8988T (cell line): ENCODE measurements around the gene CYP2A7.
"Not testable (repeated sequence)": the region's sequence is repeated elsewhere in the genome, so short reads cannot be mapped to it uniquely, and the experiment has no call there.

Experiments
- DNase-seq: peaks from one replicate; pipeline ENCODE4 v3.0.0; 2011

CYP2A7 gene

DNA sequence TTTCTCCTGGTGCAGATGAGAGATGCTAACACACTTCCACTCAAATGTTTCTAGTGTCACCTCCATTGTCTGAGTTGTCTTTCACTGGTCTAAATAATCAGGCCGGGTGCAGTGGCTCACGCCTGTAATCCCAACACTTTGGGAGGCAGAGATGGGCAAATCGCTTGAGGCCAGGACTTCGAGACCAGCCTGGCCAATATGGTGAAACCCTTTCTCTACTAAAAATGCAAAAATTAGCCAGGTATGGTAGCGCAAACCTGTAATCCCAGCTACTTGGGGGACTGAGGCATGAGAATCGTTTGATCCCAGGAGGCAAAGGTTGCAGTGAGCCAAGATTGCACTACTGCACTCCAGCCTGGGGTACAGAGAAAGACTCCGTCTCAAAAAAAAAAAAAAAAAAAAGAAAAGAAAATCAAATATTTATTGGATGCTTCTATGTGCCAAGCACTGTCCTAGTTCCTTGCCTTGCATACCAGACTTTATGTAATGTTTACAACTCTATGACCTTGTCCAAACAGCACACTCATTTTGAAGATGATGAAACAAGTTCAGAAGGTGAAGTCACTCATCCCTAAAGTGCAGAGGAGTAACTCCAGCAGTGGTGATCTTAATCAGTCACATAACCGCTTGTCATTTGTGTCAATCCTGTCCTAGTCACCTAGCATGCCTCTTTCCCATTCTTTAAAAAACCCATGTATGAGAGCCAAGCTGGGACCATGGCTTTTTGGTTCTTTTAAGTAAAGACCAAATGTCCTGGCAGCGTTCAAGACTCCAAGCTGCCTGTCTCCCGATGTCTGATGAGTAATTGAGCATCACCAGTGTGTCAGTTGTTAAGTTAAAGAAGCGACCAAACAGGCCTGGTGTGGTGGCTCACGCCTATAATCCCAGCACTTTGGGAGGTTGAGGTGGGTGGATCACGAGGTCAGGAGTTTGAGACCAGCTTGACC, 15.1 kb upstream of the CYP2A7 start:
- not testable (repeated sequence) for DNase-seq

DNA sequence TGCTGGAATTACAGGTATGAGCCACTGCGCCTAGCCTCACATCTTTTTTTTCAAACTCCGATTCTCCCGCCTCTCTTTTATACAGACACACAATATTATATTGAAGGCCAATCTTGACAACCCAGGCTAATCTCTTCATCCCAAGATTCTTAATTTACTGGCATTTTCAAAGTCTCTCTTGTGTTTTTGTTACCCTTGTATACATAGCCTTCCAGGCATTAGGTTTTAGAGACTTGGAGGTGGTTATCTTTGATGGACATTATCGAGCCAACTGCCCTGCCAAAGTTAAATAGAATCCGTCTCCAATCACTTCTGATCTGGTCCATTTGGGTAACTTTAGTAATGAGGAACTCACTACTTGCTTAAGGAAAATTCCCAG, 14.4 kb upstream of the CYP2A7 start:
- DNase-seq = no peak

DNA sequence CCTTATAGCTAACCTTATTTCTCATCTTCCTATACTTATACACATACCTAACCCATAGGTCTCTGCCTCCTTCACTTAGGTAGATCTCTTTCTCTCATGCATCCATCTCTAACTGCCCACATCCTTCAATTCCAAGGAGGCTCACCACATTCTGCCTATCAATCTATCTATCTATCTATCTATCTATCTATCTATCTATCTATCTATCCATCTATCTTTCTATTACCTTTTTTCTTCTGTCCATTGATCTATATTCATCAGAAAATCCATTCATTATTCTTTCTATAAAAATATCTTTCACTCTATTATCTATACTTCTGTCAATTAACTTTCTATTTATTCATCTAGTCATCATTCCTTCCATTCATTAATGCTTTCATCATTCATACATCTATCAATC, 11.1 kb upstream of the CYP2A7 start:
- no peak for DNase-seq

DNA sequence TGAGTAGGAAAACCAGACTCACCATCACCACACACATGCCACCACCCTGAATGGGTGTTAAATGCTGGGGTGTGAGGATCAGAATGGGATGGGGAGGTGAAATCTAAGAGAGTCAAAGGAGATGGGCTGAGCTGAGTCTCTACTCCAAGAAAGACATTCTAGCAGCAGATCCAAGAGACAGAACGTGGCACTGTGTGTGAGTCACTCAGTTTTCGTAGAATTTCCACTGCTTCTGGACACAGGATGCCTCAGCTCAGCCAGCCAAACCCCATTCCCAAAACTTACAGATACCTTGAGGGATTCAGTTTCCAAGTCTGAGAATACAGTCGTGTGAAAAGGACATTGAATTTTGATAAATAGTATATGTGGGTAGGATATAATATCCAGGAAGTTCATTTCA, 7.3 kb upstream of the CYP2A7 start:
- DNase-seq = no peak

DNA sequence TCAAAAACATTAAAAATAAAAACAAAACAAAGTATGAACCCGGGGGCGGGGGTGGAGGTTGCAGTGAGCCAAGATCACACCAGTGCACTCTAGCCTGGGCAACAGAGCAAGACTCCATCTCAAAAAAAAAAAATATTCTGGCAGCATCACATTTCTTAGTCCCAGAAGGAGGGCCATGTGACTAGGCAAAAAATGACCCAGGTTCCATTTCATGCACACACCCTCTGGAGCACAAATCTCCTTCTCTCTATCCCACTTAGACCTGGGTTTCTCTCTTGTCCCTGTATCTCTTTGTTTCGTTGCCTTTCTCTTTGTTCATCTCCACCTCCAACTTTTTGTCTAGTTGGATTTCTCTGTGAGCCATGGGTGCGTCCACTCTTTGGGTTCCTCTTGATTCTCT, 6.2 kb upstream of the CYP2A7 start:
- no peak for DNase-seq

DNA sequence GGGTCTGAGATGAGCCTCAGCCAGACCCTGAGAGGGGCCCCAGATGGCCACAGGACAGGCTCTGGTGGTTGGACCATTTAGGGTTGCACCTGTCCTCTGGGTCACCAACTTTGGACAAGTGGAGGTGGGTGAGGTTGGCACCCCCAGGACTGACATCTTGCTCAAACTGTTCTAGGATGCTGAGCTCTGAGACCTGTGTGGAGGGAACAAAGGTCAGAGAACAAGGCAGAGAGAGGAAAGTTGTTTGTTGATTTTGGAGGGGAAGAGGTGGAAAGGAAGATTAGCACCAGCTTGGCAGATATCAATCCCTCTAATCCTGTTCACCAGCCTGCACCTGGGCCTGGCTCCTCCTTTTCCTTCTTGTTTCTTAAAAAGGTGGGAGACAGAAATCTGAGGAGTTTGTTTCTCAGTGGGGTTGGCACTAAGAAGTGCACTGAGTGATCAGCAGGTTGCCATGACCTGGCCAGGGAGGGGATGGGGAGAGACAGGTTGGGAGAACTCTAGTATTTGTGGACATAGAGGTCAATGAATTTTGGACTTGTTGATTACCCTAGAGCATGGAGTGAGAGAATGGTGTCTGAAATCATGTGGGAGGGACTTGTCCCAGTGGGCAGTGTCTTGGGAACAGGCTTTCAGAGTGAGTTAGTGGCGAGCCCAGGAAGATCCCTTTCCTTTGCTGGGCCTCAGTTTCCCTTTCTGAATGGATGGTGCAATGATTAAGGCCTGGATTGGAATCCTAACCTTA, 2.3 kb upstream of the CYP2A7 start:
- DNase-seq = not testable (repeated sequence)

DNA sequence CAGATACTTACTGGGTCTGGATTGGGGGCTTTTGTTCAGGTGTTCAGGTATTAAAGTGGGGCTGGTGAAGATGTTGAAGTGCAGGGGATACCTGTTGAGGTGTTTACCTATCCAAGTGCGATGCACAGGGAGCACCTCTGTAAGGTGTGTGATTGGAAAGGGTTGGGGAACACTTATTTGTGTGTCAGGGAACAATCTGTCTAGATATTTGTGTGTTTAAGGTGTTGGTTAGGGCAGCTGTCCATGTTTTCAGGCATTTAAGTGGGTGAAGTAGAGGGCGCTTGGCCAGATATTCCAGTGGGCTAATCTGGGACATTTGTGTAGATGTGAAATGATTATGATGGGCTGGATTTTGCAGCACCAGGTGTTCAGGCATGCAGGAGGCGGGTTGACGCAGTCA, 2.7 kb downstream of the CYP2A7 start:
- not testable (repeated sequence) for DNase-seq

DNA sequence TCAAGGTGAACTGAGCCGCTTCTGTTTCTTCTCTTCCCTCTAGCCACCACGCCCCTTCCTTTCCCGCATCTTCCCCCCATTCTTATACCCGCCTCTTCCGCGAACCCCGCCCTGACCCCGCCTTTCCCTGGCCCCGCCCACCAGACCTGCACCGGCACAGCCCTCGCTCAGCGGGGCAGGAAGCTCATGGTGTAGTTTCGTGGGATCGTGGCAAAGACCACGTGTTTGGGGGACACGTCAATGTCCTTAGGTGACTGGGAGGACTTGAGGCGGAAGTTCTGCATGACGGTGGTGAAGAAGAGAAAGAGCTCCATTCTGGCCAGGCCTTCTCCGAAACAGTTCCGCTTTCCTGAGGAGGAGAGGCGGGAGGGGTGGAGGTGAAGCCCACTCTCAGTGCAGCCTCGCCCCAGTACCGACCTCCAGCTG, 6.5 kb downstream of the CYP2A7 start:
- DNase-seq = not testable (repeated sequence)

DNA sequence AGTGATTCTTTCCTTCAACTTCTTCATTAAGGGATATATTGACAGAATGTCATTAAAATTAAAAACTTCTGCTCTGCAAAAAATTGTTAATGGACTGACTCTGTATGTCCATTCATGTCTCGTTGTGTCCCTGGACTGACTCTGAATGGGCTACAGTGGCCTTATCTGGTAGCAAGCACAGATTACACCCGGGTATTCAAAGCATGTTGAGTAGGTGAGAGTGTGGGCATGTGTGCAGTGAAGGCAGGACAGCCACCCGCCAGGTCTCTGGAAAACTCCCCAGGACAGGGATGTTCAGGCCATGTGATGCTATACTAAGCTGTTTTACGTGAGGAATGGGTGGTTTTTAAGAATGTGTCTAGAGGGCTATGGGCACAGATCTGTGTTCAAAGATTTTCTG, 7.2 kb downstream of the CYP2A7 start:
- DNase-seq = not testable (repeated sequence)

DNA sequence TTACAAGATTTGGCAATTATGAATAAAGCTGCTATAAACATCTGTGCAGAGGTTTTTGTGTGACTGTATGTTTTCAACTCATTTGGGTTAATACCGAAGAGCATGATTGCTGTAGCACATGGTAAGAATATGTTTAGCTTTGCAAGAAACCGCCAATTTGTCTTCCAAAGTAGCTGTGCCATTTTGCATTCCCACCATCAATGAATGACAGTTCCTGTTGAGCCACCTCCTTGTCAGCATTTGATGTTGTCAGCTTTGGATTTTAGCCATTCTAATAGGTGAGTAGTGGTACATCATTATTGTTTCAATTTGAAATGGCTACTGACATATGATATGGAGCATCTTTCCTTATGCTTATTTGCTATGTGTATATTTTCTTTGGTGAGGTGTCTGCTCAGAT, 8.2 kb downstream of the CYP2A7 start:
- not testable (repeated sequence) for DNase-seq

DNA sequence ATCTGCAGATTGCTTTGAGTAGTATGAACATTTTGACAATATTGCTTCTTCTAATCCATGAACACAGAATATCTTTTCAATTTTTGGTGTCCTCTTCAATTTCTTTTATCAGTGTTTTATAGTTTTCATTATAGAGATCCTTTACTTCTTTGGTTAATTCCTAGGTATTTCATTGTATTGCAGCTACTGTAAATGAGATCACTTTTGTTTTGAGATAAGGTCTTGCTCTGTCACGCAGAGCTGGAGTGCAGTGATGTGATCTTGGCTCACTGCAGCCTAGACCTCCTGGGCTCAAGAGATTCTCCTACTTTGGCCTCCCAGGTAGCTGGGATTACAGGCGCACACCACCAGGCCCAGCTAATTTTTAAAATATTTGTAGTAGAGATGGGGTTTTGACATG, 9.8 kb downstream of the CYP2A7 start:
- no peak for DNase-seq

DNA sequence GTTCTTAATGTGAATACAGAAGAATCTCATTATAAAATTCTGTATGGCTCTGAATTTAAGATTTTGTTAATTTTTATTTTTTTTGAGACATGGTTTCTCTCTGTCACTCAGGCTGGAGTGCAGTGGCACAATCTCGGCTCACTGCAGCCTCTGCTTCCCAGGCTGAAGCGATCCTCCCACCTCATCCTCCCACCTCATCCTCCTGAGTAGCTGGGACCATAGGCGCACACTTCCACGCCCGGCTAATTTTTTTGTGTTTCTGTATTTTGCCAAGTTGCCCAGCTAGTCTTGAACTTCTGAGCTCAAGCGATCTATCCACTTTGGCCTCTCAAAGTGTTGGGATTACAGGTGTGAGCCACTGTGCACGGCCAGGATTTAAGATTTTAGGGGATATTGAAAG, 14.3 kb downstream of the CYP2A7 start:
- DNase-seq = no peak

DNA sequence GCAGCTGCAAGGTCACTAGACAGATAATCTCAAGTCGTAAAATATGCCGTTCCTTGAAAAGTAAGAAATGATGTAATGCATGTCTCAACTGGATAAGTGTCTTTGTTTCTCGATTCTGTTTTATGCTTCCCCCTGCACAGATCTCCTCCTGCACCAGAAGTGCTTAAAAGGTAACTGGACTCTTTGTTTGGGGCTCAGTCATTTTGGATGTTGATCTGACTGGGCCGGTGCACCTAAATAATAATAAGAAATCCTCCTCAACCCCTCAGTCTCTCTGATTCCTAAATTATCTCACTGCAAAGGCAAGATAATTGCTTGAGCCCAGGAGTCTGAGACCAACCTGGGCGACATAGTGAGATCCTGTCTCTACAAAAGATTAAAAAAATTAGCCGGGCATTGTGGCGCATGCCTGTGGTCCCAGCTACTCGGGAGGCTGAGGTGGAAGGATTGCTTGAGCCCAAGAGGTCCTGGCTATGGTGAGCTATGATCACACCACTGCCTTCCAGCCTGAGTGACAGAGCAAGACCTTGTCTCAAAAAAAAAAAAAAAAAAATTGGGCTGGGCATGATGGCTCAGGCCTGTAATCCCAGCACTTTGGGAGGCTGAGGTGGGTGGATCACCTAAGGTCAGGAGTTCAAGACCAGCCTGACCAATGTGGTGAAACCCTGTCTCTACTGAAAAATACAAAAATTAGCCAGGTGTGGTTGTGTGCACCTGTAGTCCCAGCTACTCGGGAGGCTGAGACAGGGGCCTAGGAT, 17.1 kb downstream of the CYP2A7 start:
- not testable (repeated sequence) for DNase-seq

DNA sequence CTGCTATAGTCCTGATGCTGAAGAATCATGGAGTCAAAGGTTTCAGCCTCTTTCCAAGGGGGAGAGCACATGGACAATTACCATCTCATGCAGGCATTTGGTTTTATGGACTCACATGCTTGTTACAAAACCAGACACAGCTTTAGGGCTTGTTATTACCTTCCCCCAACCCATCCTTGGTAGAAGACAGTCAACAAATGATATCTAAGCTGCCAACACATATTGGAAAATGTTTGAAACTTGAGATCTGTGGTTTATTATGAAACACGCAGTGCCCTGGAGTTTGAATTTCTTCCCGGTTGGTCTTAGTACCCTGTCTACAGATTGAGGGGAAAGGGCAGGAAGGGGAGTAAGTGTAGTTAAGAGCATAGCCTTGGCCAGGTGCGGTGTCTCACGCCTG, 19.2 kb downstream of the CYP2A7 start:
- DNase-seq = no peak

DNA sequence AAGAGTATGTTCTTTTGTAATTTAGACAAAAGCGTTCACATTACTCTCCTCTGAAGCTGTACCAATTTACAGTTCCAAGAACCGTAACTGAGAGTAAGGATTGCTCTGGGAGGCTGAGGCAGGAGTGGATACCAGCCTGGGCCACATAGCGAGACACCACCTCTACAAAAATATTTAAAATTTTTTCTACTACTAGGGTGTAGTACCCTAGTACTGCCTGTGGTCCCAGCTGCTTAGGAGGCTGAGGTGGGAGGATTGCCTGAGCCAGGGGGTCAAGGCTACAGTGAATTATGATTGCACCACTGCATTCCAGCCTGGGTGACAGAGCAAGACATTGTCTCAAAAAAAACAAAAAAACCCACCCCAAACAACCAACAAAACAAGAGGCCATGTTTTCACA, 19.7 kb downstream of the CYP2A7 start:
- DNase-seq = no peak

DNA sequence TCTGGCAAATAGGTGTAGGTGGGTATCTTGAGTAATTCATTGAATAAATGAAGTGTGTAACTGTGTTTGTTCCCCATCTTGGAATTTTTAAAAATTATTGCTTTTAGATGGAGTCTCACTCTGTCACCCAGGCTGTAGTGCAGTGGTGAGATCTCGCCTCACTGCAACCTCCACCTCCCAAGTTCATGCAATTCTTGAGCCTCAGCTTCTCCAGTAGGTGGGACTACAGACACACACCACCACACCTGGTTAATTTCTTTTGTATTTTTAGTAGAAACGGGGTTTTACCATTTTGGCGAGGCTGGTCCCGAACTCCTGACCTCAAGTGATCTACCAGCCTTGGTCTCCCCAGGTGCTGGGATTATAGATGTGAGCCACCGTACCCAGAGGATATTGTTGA, 23.9 kb downstream of the CYP2A7 start:
- DNase-seq = no peak

DNA sequence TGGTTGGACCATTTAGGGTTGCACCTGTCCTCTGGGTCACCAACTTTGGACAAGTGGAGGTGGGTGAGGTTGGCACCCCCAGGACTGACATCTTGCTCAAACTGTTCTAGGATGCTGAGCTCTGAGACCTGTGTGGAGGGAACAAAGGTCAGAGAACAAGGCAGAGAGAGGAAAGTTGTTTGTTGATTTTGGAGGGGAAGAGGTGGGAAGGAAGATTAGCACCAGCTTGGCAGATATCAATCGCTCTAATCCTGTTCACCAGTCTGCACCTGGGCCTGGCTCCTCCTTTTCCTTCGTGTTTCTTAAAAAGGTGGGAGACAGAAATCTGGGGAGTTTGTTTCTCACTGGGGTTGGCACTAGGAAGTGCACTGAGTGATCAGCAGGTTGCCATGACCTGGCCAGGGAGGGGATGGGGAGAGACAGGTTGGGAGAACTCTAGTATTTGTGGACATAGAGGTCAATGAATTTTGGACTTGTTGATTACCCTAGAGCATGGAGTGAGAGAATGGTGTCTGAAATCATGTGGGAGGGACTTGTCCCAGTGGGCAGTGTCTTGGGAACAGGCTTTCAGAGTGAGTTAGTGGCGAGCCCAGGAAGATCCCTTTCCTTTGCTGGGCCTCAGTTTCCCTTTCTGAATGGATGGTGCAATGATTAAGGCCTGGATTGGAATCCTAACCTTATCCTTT, 29.4 kb downstream of the CYP2A7 start:
- DNase-seq = not testable (repeated sequence)

DNA sequence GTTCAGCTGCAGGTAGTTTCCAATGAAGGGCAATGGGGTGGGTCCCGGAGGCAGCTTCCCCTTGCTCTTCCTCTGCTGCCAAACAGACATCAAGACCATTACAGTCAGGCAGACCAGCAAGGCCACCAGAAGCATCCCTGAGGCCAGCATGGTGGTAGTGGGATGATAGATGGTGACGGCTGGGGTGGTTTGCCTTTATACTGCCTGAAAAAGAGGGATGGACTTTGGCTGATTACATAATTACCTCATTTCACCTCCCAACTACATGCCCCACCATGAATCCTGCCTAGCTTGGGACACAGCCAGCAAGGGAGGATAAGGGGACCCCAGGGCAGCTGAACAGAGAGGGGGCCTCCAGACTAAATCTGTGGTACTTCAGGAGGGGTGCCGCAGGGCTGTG, 31.8 kb downstream of the CYP2A7 start, which contains the start of gene CYP2A6:
Gene CYP2A6, minus strand, starts transcription at position 171 of the 400 bp plus-strand sequence. Its CDS starts 21 bp downstream, at position 150.
- not testable (repeated sequence) for DNase-seq

DNA sequence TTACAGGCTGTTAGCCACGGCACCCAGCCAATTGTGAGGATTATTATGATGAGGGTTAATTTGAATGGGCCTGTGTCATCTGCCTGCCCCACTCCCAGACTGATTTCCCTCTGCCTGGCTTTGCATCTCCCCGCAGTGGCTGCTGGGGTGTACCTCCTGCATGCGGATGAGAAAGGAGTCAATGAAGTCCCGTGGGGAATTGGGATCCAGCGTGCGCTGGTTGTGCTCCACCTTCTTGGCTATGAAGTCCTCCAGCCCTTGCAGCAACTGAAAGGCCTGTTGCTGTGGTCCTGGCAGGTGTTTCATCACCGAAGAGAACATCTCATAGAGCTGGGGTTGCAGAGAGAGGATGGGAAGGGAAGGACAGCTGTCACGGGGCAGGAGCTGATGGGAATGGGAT, 35.3 kb downstream of the CYP2A7 start:
- not testable (repeated sequence) for DNase-seq

DNA sequence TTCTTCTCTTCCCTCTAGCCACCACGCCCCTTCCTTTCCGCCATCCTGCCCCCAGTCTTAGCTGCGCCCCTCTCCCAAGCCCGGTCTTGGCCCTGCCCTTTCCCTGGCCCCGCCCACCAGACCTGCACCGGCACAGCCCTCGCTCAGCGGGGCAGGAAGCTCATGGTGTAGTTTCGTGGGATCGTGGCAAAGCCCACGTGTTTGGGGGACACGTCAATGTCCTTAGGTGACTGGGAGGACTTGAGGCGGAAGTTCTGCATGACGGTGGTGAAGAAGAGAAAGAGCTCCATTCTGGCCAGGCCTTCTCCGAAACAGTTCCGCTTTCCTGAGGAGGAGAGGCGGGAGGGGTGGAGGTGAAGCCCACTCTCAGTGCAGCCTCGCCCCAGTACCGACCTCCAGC, 38.4 kb downstream of the CYP2A7 start:
- DNase-seq = not testable (repeated sequence)

DNA sequence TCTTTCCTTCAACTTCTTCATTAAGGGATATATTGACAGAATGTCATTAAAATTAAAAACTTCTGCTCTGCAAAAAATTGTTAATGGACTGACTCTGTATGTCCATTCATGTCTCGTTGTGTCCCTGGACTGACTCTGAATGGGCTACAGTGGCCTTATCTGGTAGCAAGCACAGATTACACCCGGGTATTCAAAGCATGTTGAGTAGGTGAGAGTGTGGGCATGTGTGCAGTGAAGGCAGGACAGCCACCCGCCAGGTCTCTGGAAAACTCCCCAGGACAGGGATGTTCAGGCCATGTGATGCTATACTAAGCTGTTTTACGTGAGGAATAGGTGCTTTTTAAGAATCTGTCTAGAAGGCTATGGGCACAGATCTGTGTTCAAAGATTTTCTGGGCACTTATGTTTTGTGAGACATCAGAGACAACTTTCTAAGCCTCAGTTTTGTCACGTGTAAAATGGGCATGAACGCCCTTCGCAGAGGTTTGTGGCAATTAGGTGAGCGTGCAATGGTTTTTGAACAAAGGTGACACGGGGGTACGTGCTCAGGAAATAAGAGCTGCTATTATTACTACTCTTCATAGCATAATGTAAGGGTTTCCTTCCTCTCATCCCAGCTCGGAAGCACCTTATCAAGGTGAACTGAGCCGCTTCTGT, 38.9 kb downstream of the CYP2A7 start:
- DNase-seq = not testable (repeated sequence)

DNA sequence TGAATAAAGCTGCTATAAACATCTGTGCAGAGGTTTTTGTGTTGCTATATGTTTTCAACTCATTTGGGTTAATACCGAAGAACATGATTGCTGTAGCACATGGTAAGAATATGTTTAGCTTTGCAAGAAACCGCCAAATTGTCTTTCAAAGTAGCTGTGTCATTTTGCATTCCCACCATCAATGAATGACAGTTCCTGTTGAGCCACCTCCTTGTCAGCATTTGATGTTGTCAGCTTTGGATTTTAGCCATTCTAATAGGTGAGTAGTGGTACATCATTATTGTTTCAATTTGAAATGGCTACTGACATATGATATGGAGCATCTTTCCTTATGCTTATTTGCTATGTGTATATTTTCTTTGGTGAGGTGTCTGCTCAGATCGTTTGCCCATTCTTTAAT, 40.0 kb downstream of the CYP2A7 start:
- not testable (repeated sequence) for DNase-seq
